Cerebellar cortex (tissue), 1 donor: Measurements from ENCODE around the gene CACNA1C.
"Not testable (repeated sequence)": the region's sequence is repeated elsewhere in the genome, so short reads cannot be mapped to it uniquely, and the experiment has no call there.

Experiments
- DNase-seq: peaks from one replicate; pipeline ENCODE4 v3.0.0-alpha.2; 2015; ENCODE audit warnings: low spot score

The CACNA1C gene

GRCh38 chr12:2677142-2677880, 624.5 kb downstream of the CACNA1C start:
- no peak for DNase-seq

GRCh38 chr12:2678426-2678825, 625.6 kb downstream of the CACNA1C start:
- no peak for DNase-seq

- no peak for DNase-seq
Observed at GRCh38 chr12:2679068-2679815, 626.5 kb downstream of the CACNA1C start.

- no peak for DNase-seq
Observed at GRCh38 chr12:2679816-2680675, 627.3 kb downstream of the CACNA1C start.

GRCh38 chr12:2680676-2681039, 627.9 kb downstream of the CACNA1C start:
- DNase-seq, result no peak

GRCh38 chr12:2681450-2682205, 628.8 kb downstream of the CACNA1C start:
- DNase-seq, result no peak

- DNase-seq, result peak; percentile 56
Observed at GRCh38 chr12:2682296-2683251, 629.8 kb downstream of the CACNA1C start.

GRCh38 chr12:2683283-2684025, 630.7 kb downstream of the CACNA1C start:
- DNase-seq, result no peak

- DNase-seq, result not testable (repeated sequence)
Observed at GRCh38 chr12:2684026-2684325, 631.2 kb downstream of the CACNA1C start.

- not testable (repeated sequence) for DNase-seq
Observed at GRCh38 chr12:2685620-2686279, 633.0 kb downstream of the CACNA1C start.

- DNase-seq, result no peak
Observed at GRCh38 chr12:2686280-2686646, 633.5 kb downstream of the CACNA1C start.

GRCh38 chr12:2687058-2687457, 634.3 kb downstream of the CACNA1C start:
- no peak for DNase-seq

- DNase-seq, result no peak
Observed at GRCh38 chr12:2687726-2688125, 634.9 kb downstream of the CACNA1C start.

GRCh38 chr12:2688381-2688931, 635.7 kb downstream of the CACNA1C start:
- no peak for DNase-seq

GRCh38 chr12:2689393-2689792, 636.6 kb downstream of the CACNA1C start:
- no peak for DNase-seq

- no peak for DNase-seq
Observed at GRCh38 chr12:2689879-2690278, 637.1 kb downstream of the CACNA1C start.

- no peak for DNase-seq
Observed at GRCh38 chr12:2690348-2691005, 637.7 kb downstream of the CACNA1C start.

- no peak for DNase-seq
Observed at GRCh38 chr12:2691006-2691344, 638.2 kb downstream of the CACNA1C start.
